ENCODE measurements around the gene SMIM34. TPM values are rescaled to one million over a fixed set of nuclear protein-coding genes. Genes with fewer than 3 reads are reported as not detected.
"Not testable (repeated sequence)": the region's sequence is repeated elsewhere in the genome, so short reads cannot be mapped to it uniquely, and the experiment has no call there.

Gene SMIM34
- total RNA-seq, result not detected

- H3K9me3 ChIP-seq; H3K27me3 ChIP-seq; H3K36me3 ChIP-seq (replicated peaks in 1 of 2; ENCODE audit: insufficient read depth in 1 of 2, low read depth in 2 of 2); DNase-seq; ATAC-seq; H3K4me1 ChIP-seq; H3K4me3 ChIP-seq; intact Hi-C loops (cut with DNase I); H3K27ac ChIP-seq: not testable (repeated sequence)
- no CpG with 5 or more reads among the region's 4 CpGs for WGBS, 2 donors
Measured at GRCh38 chr21:34423805-34424204, at the start of gene SMIM34. SMIM34 (minus strand) TSS chr21:34423951; CDS start chr21:34423839, 112 bp downstream.

GRCh38 chr21:34467333-34467732 is 43.6 kb upstream of the SMIM34 start:
- intact Hi-C loops (cut with DNase I); H3K4me1 ChIP-seq; ATAC-seq; DNase-seq; H3K27ac ChIP-seq; H3K4me3 ChIP-seq; H3K36me3 ChIP-seq (replicated peaks in 1 of 2; ENCODE audit: insufficient read depth in 1 of 2, low read depth in 2 of 2); H3K9me3 ChIP-seq; H3K27me3 ChIP-seq: not testable (repeated sequence)
- WGBS, 2 donors, result no CpG with 5 or more reads among the region's 3 CpGs

- no CpG with 5 or more reads among the region's 36 CpGs for WGBS, 2 donors
- H3K27me3 ChIP-seq; H3K36me3 ChIP-seq (replicated peaks in 1 of 2; ENCODE audit: insufficient read depth in 1 of 2, low read depth in 2 of 2); ATAC-seq; H3K4me3 ChIP-seq; DNase-seq; H3K4me1 ChIP-seq; intact Hi-C loops (cut with DNase I); H3K27ac ChIP-seq; H3K9me3 ChIP-seq: not testable (repeated sequence)
Measured at GRCh38 chr21:34459426-34459825, 35.7 kb upstream of the SMIM34 start.

- H3K27ac ChIP-seq; ATAC-seq; H3K4me3 ChIP-seq; DNase-seq; H3K36me3 ChIP-seq (replicated peaks in 1 of 2; ENCODE audit: insufficient read depth in 1 of 2, low read depth in 2 of 2); H3K9me3 ChIP-seq; intact Hi-C loops (cut with DNase I); H3K27me3 ChIP-seq; H3K4me1 ChIP-seq: not testable (repeated sequence)
- no CpG with 5 or more reads among the region's 7 CpGs for WGBS, 2 donors
Measured at GRCh38 chr21:34458266-34458665, 34.5 kb upstream of the SMIM34 start.

GRCh38 chr21:34456180-34456579 is 32.4 kb upstream of the SMIM34 start:
- H3K4me3 ChIP-seq; H3K4me1 ChIP-seq; H3K27ac ChIP-seq; H3K36me3 ChIP-seq (replicated peaks in 1 of 2; ENCODE audit: insufficient read depth in 1 of 2, low read depth in 2 of 2); intact Hi-C loops (cut with DNase I); H3K9me3 ChIP-seq; ATAC-seq; H3K27me3 ChIP-seq; DNase-seq: not testable (repeated sequence)
- no CpG with 5 or more reads among the region's 6 CpGs for WGBS, 2 donors

- H3K4me1 ChIP-seq; H3K36me3 ChIP-seq (replicated peaks in 1 of 2; ENCODE audit: insufficient read depth in 1 of 2, low read depth in 2 of 2); H3K27ac ChIP-seq; intact Hi-C loops (cut with DNase I); H3K27me3 ChIP-seq; H3K4me3 ChIP-seq; DNase-seq; H3K9me3 ChIP-seq: not testable (repeated sequence)
- ATAC-seq, result peak; percentile 35
- no CpG with 5 or more reads among the region's 10 CpGs for WGBS, 2 donors
Measured at GRCh38 chr21:34455628-34456027, 31.9 kb upstream of the SMIM34 start.

- DNase-seq; H3K9me3 ChIP-seq; intact Hi-C loops (cut with DNase I); H3K27me3 ChIP-seq; H3K27ac ChIP-seq; H3K4me3 ChIP-seq; H3K36me3 ChIP-seq (replicated peaks in 1 of 2; ENCODE audit: insufficient read depth in 1 of 2, low read depth in 2 of 2); H3K4me1 ChIP-seq; ATAC-seq: not testable (repeated sequence)
- no CpG with 5 or more reads among the region's 8 CpGs for WGBS, 2 donors
Measured at GRCh38 chr21:34447018-34447417, 23.3 kb upstream of the SMIM34 start.

- WGBS, 2 donors, result no CpG with 5 or more reads among the region's 4 CpGs
- H3K27ac ChIP-seq; H3K9me3 ChIP-seq; H3K27me3 ChIP-seq; intact Hi-C loops (cut with DNase I); H3K4me1 ChIP-seq; H3K36me3 ChIP-seq (replicated peaks in 1 of 2; ENCODE audit: insufficient read depth in 1 of 2, low read depth in 2 of 2); H3K4me3 ChIP-seq; DNase-seq: not testable (repeated sequence)
- peak; percentile 48 for ATAC-seq
Measured at GRCh38 chr21:34443486-34443885, 19.7 kb upstream of the SMIM34 start.

- H3K4me1 ChIP-seq; ATAC-seq; H3K9me3 ChIP-seq; H3K36me3 ChIP-seq (replicated peaks in 1 of 2; ENCODE audit: insufficient read depth in 1 of 2, low read depth in 2 of 2); intact Hi-C loops (cut with DNase I); H3K27me3 ChIP-seq; H3K4me3 ChIP-seq; DNase-seq; H3K27ac ChIP-seq: not testable (repeated sequence)
- WGBS, 2 donors, result no CpG with 5 or more reads among the region's 5 CpGs
Measured at GRCh38 chr21:34429710-34430109, 6.0 kb upstream of the SMIM34 start.

GRCh38 chr21:34428441-34428840 is 4.7 kb upstream of the SMIM34 start:
- H3K4me3 ChIP-seq; H3K36me3 ChIP-seq (replicated peaks in 1 of 2; ENCODE audit: insufficient read depth in 1 of 2, low read depth in 2 of 2); H3K9me3 ChIP-seq; H3K4me1 ChIP-seq; DNase-seq; H3K27ac ChIP-seq; H3K27me3 ChIP-seq; intact Hi-C loops (cut with DNase I); ATAC-seq: not testable (repeated sequence)
- WGBS, 2 donors, result no CpG with 5 or more reads among the region's 6 CpGs

GRCh38 chr21:34427339-34427738 is 3.6 kb upstream of the SMIM34 start:
- WGBS, 2 donors, result no CpG with 5 or more reads among the region's 8 CpGs
- DNase-seq; H3K36me3 ChIP-seq (replicated peaks in 1 of 2; ENCODE audit: insufficient read depth in 1 of 2, low read depth in 2 of 2); H3K9me3 ChIP-seq; intact Hi-C loops (cut with DNase I); H3K4me3 ChIP-seq; H3K27ac ChIP-seq; ATAC-seq; H3K27me3 ChIP-seq; H3K4me1 ChIP-seq: not testable (repeated sequence)

GRCh38 chr21:34417448-34418077 is 6.2 kb downstream of the SMIM34 start:
- DNase-seq; ATAC-seq; H3K27ac ChIP-seq; H3K36me3 ChIP-seq (replicated peaks in 1 of 2; ENCODE audit: insufficient read depth in 1 of 2, low read depth in 2 of 2); H3K27me3 ChIP-seq; H3K9me3 ChIP-seq; H3K4me1 ChIP-seq; H3K4me3 ChIP-seq; intact Hi-C loops (cut with DNase I): not testable (repeated sequence)
- WGBS, 2 donors, result no CpG with 5 or more reads among the region's 5 CpGs
